Loucy (cell line): Measurements from ENCODE around the gene PLXDC1.

ENCODE experiments used
- H2AFZ ChIP-seq: fragments of 200-600 bp; sonication (generic); 2 replicates; pipeline ENCODE4 v1.6.0; 2016; ENCODE audit warnings: antibody characterized with exemption, mild to moderate bottlenecking, low read length, moderate library complexity
- H3F3A ChIP-seq: fragments of 200-600 bp; 2 replicates; pipeline ENCODE4 v1.6.0; 2016; ENCODE audit warnings: antibody characterized with exemption, low read depth, mild to moderate bottlenecking
- H3K27me3 ChIP-seq: fragments of 200-600 bp; sonication (generic); 2 replicates; pipeline ENCODE4 v1.6.1; 2014; ENCODE audit warnings: low read length, mild to moderate bottlenecking; ENCODE audit not compliant: insufficient read depth, poor library complexity, severe bottlenecking
- H3K36me3 ChIP-seq: fragments of 200-600 bp; sonication (generic); 2 replicates; pipeline ENCODE4 v1.6.1; 2016; ENCODE audit warnings: low read length; ENCODE audit not compliant: insufficient read depth
- H3K4me1 ChIP-seq: fragments of 200-600 bp; sonication (generic); 2 replicates; pipeline ENCODE4 v1.5.1; 2014; ENCODE audit warnings: low read length, mild to moderate bottlenecking; ENCODE audit not compliant: insufficient read depth, poor library complexity, severe bottlenecking
- H3K4me2 ChIP-seq: fragments of 200-600 bp; sonication (generic); 2 replicates; pipeline ENCODE4 v1.6.0; 2014; ENCODE audit warnings: antibody characterized with exemption, low read length, low read depth, mild to moderate bottlenecking; ENCODE audit not compliant: poor library complexity, severe bottlenecking
- H3K4me3 ChIP-seq: fragments of 200-600 bp; sonication (generic); 2 replicates; pipeline ENCODE4 v1.5.1; 2014; ENCODE audit warnings: low read length, mild to moderate bottlenecking, mixed read lengths; ENCODE audit not compliant: poor library complexity, severe bottlenecking
- H3K79me2 ChIP-seq: fragments of 200-600 bp; sonication (generic); 2 replicates; pipeline ENCODE4 v1.6.1; 2014; ENCODE audit warnings: low read length; ENCODE audit not compliant: insufficient read depth
- H3K9ac ChIP-seq: fragments of 200-600 bp; sonication (generic); 2 replicates; pipeline ENCODE4 v1.6.0; 2014; ENCODE audit warnings: mild to moderate bottlenecking, low read depth, low read length, moderate library complexity; ENCODE audit not compliant: poor library complexity, severe bottlenecking
- H3K9me2 ChIP-seq: fragments of 200-600 bp; sonication (generic); replicated peaks from 2 replicates; pipeline ENCODE4 v1.6.1; 2016; ENCODE audit warnings: low read depth, low read length, mixed read lengths
- H3K9me3 ChIP-seq: fragments of 200-600 bp; sonication (generic); 2 replicates; pipeline ENCODE4 v1.6.1; 2014; ENCODE audit warnings: mild to moderate bottlenecking, antibody characterized with exemption, low read length, low read depth; ENCODE audit not compliant: insufficient read depth
- H4K20me1 ChIP-seq: fragments of 200-600 bp; sonication (generic); 2 replicates; pipeline ENCODE4 v1.6.0; 2014; ENCODE audit warnings: antibody characterized with exemption, low read length, mild to moderate bottlenecking; ENCODE audit not compliant: insufficient read depth, poor library complexity, severe bottlenecking
- CTCF ChIP-seq: fragments of 200-600 bp; sonication (generic); conservative IDR thresholded peaks from 2 replicates; pipeline ENCODE4 v1.5.1; 2014; ENCODE audit warnings: mild to moderate bottlenecking, antibody characterized with exemption, low read length
- EZH2phosphoT487 ChIP-seq: fragments of 200-600 bp; IDR thresholded peaks from 2 replicates; pipeline ENCODE4 v1.6.1; 2018; ENCODE audit warnings: antibody characterized with exemption, mild to moderate bottlenecking, moderate library complexity, borderline replicate concordance

The PLXDC1 gene

GRCh38 chr17:39175695-39176093, 24.3 kb upstream of the PLXDC1 start:
- H3K9ac ChIP-seq, result peak overlapping the region; percentile 45
- peak overlapping the region; percentile 17 for H3K4me2 ChIP-seq
- H3F3A ChIP-seq, result no peaks in the 10 kb centered on the region

GRCh38 chr17:39174920-39175694, 23.7 kb upstream of the PLXDC1 start:
- peak overlapping the region; percentile 61 for H3K9ac ChIP-seq
- no peak overlapping the region for H2AFZ ChIP-seq
- H3K9me2 ChIP-seq, result no peaks in the 10 kb centered on the region
- no peaks in the 10 kb centered on the region for H3K27me3 ChIP-seq
- H4K20me1 ChIP-seq, result no peaks in the 10 kb centered on the region
- H3F3A ChIP-seq, result 0 out of 2 replicates have a peak, but pooled peaks cover 2% of the 10 kb centered on the region
- no peaks in the 10 kb centered on the region for H3K9me3 ChIP-seq
- H3K4me1 ChIP-seq, result peaks cover 64% of the 10 kb centered on the region
- H3K4me2 ChIP-seq, result peak overlapping the region; percentile 45
- H3K79me2 ChIP-seq, result no peaks in the 10 kb centered on the region
- TF ChIP-seq CTCF, result peak; percentile 85
- TF ChIP-seq EZH2phosphoT487, result no peak
- no peak overlapping the region for H3K4me3 ChIP-seq
- peaks cover 33% of the 10 kb centered on the region; the same call in 1 of the 2 replicates for H3K36me3 ChIP-seq

More at GRCh38 chr17:39175695-39176093, 24.3 kb upstream of the PLXDC1 start:
- Histone ChIP-seq H3K9me2 (no peaks in the 10 kb centered on the region), H3K27me3 (no peaks in the 10 kb centered on the region), H3K4me1 (peaks cover 58% of the 10 kb centered on the region), H3K9me3 (no peaks in the 10 kb centered on the region), H3K79me2 (no peaks in the 10 kb centered on the region), H2AFZ (no peak overlapping the region), H4K20me1 (no peaks in the 10 kb centered on the region), H3K4me3 (no peak overlapping the region), H3K36me3 (peaks cover 33% of the 10 kb centered on the region; the same call in 1 of the 2 replicates)
- TF ChIP-seq CTCF, result no peak
- no peak for TF ChIP-seq EZH2phosphoT487

- peak overlapping the region; percentile 61 for H3K9ac ChIP-seq
- no peaks in the 10 kb centered on the region for H4K20me1 ChIP-seq
- no peaks in the 10 kb centered on the region for H3K9me2 ChIP-seq
- no peak for TF ChIP-seq EZH2phosphoT487
- no peak for TF ChIP-seq CTCF
- no peaks in the 10 kb centered on the region for H3K79me2 ChIP-seq
- H2AFZ ChIP-seq, result no peak overlapping the region
- H3K36me3 ChIP-seq, result peaks cover 33% of the 10 kb centered on the region; the same call in 1 of the 2 replicates
- peaks cover 76% of the 10 kb centered on the region for H3K4me1 ChIP-seq
- H3K4me3 ChIP-seq, result peak overlapping the region; percentile 27
- no peaks in the 10 kb centered on the region for H3K27me3 ChIP-seq
- H3F3A ChIP-seq, result 0 out of 2 replicates have a peak, but pooled peaks cover 2% of the 10 kb centered on the region
- peak overlapping the region; percentile 58 for H3K4me2 ChIP-seq
- H3K9me3 ChIP-seq, result no peaks in the 10 kb centered on the region
Observed at GRCh38 chr17:39173526-39174274, 22.3 kb upstream of the PLXDC1 start.
